Activated T-cell treated with anti-CD3 and anti-CD28 coated beads, Interleukin-2, amount 50 U/mL, for 24 hours (primary cell): Measurements from ENCODE around the gene OPN1MW3.
"Not testable (repeated sequence)": the region's sequence is repeated elsewhere in the genome, so short reads cannot be mapped to it uniquely, and the experiment has no call there.

Source experiments
- DNase-seq: peaks from one replicate; pipeline ENCODE4 v3.0.0-alpha.2; 2020
- H3K27ac Mint-ChIP-seq: 2 replicates; pipeline ENCODE4 v1.8.0; 2020; ENCODE audit warnings: mild to moderate bottlenecking, mixed read lengths
- H3K27me3 Mint-ChIP-seq: 2 replicates; pipeline ENCODE4 v1.8.0; 2020; ENCODE audit warnings: mixed read lengths
- H3K36me3 Mint-ChIP-seq: 2 replicates; pipeline ENCODE4 v1.8.0; 2020; ENCODE audit warnings: low read depth, mixed read lengths
- H3K4me1 Mint-ChIP-seq: 2 replicates; pipeline ENCODE4 v1.8.0; 2020; ENCODE audit warnings: low read depth, mixed read lengths
- H3K4me3 Mint-ChIP-seq: 2 replicates; pipeline ENCODE4 v1.8.0; 2020; ENCODE audit warnings: mild to moderate bottlenecking, moderate library complexity, mixed read lengths
- H3K9me3 Mint-ChIP-seq: 2 replicates; pipeline ENCODE4 v1.8.0; 2020; ENCODE audit warnings: mixed read lengths

Gene OPN1MW3

GRCh38 chrX:154269245-154269644, 11.9 kb downstream of the OPN1MW3 start:
- DNase-seq, H3K9me3 Mint-ChIP-seq, H3K27me3 Mint-ChIP-seq, H3K36me3 Mint-ChIP-seq, H3K4me3 Mint-ChIP-seq, H3K4me1 Mint-ChIP-seq, H3K27ac Mint-ChIP-seq: not testable (repeated sequence)

DNA sequence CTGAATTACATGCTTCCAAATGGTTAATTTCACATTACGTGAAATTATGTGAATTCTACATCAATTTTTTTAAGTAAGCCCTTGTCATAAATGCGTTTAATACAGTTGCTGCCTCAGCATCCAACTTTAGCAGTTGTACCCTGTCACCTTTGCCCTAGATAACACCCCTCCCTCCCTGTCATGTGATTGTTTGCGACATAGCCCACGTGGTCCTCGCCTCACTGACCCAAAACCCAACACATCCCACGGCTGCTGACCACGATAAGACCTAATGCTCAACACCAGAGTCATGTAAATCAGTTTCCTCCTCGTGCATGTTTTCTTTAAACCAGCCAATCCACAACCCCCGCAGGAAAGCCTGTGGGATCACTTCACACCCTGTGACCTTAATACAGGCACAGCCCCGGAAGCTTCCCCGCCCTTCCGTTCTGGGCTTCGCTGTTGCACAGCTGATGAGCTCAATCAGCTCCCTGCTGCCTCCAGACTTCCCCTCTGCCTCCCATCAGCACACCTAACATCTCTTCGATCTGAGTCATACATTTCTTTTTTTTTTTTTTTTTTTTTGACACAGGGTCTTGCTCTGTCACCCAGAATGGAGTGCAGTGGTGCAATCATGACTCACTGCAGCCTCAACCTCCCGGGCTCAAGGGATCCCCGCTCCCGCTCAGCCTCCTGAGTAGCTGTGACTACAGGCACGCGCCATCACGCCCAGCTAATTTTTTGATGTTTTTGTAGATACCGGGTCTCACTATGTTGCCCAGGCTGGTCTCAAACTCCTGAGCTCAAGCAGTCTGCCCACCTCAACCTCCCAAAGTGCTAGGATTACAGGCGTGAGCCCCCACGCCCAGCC, 27.3 kb downstream of the OPN1MW3 start:
- H3K9me3 Mint-ChIP-seq, H3K36me3 Mint-ChIP-seq, DNase-seq, H3K4me1 Mint-ChIP-seq, H3K27me3 Mint-ChIP-seq, H3K27ac Mint-ChIP-seq, H3K4me3 Mint-ChIP-seq: not testable (repeated sequence)

- DNase-seq, H3K27ac Mint-ChIP-seq, H3K4me1 Mint-ChIP-seq, H3K4me3 Mint-ChIP-seq, H3K36me3 Mint-ChIP-seq, H3K27me3 Mint-ChIP-seq, H3K9me3 Mint-ChIP-seq: not testable (repeated sequence)
These were observed 29.0 kb downstream of the OPN1MW3 start for GRCh38 chrX:154286406-154286805.

DNA sequence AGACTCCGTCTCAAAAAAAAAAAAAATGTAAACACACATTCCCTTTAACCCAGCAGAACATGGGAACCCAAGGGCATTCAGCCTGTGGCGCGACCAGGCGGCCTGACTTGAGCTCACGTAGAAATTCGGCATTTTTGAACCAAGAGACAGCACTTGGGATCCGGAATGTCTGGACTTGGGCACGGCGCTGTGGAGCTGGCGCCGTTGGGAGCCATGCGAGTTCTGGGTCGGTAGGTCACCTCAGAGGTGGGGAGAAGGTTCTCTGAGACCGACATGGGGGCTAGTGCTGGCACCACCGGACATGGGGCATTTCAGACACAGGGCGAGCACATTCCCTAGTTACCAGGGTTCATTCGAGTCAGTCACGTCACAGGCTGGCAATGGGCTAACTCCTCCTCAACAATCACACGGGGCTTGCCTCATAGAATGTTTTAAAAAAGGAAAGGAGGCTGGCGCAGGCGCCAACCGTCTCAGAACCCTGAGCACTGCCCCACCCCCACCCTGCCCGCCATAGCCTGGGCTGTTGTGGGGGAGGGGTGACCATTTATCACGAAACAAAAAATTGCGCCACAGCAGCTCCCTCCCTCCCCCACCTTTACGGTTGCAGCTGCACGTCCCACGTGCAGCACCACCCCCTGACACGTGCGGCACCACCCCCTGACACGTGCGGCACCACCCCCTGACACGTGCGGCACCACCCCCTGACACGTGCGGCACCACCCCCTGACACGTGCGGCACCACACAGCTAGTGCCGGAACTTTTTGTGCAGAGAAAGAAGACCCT, 37.6 kb downstream of the OPN1MW3 start, which contains the start of gene TEX28:
TSS of gene TEX28 (minus strand) at position 334 of the 784 bp plus-strand sequence. CDS start 3,007 bp downstream, outside the sequence.
- no peaks in the 10 kb centered on the region for H3K27me3 Mint-ChIP-seq
- DNase-seq = no peak
- peaks cover 2% of the 10 kb centered on the region for H3K9me3 Mint-ChIP-seq
- H3K4me3 Mint-ChIP-seq = no peak within 1 kb of the TSS
- no peaks in the 10 kb centered on the region for H3K36me3 Mint-ChIP-seq
- no peaks in the 10 kb centered on the region for H3K4me1 Mint-ChIP-seq
- H3K27ac Mint-ChIP-seq = no peak within 1 kb of the TSS

- H3K4me3 Mint-ChIP-seq = no peak within 1 kb of the TSS
- peaks cover 4% of the 10 kb centered on the region for H3K27me3 Mint-ChIP-seq
- DNase-seq = no peak
- peaks cover 2% of the 10 kb centered on the region for H3K9me3 Mint-ChIP-seq
- no peak within 1 kb of the TSS for H3K27ac Mint-ChIP-seq
- no peaks in the 10 kb centered on the region for H3K4me1 Mint-ChIP-seq
- H3K36me3 Mint-ChIP-seq = no peaks in the 10 kb centered on the region
These were observed 38.4 kb downstream of the OPN1MW3 start, which contains the start of gene TKTL1 for GRCh38 chrX:154295664-154296310. TSS of gene TKTL1 (plus strand) at chrX:154295795. CDS start at chrX:154295860, 65 bp downstream.

GRCh38 chrX:154296731-154297130, 39.3 kb downstream of the OPN1MW3 start:
- Mint-ChIP-seq H3K27me3 (peaks cover 4% of the 10 kb centered on the region), H3K9me3 (peaks cover 2% of the 10 kb centered on the region), H3K27ac (no peak overlapping the region), H3K4me1 (no peaks in the 10 kb centered on the region), H3K4me3 (no peak overlapping the region), H3K36me3 (no peaks in the 10 kb centered on the region)
- no peak for DNase-seq

DNA sequence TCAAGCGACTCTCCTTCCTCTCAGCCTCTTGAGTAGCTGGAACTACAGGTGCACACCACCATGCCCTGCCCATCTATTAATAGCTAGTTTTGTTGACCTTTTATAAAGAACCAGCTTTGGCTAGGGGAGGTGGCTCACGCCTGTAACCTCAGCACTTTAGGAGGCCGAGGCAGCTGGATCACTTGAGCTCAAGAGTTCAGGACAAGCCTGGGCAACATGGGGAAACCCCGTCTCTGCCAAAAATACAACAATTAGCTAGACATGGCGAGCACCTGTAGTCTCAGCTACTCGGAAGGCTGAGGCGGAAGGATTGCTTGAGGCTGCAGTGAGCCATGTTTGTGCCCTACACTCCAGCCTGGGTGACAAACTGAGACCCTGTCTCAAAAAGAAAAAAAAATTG, 40.9 kb downstream of the OPN1MW3 start:
- no peak for DNase-seq
- H3K36me3 Mint-ChIP-seq = no peaks in the 10 kb centered on the region
- H3K9me3 Mint-ChIP-seq = peaks cover 2% of the 10 kb centered on the region
- H3K27ac Mint-ChIP-seq = no peak overlapping the region
- H3K4me3 Mint-ChIP-seq = no peak overlapping the region
- no peaks in the 10 kb centered on the region for H3K4me1 Mint-ChIP-seq
- H3K27me3 Mint-ChIP-seq = peaks cover 8% of the 10 kb centered on the region

GRCh38 chrX:154300816-154301215, 43.4 kb downstream of the OPN1MW3 start:
- DNase-seq = no peak
- H3K27me3 Mint-ChIP-seq = peaks cover 25% of the 10 kb centered on the region

GRCh38 chrX:154302998-154303397, 45.6 kb downstream of the OPN1MW3 start:
- H3K4me1 Mint-ChIP-seq, H3K36me3 Mint-ChIP-seq, H3K4me3 Mint-ChIP-seq, H3K9me3 Mint-ChIP-seq, DNase-seq, H3K27ac Mint-ChIP-seq: not testable (repeated sequence)
- H3K27me3 Mint-ChIP-seq = peaks cover 29% of the 10 kb centered on the region

More at GRCh38 chrX:154300816-154301215, 43.4 kb downstream of the OPN1MW3 start:
- H3K4me1 Mint-ChIP-seq = no peaks in the 10 kb centered on the region
- H3K9me3 Mint-ChIP-seq = peaks cover 2% of the 10 kb centered on the region
- no peak overlapping the region for H3K4me3 Mint-ChIP-seq
- H3K36me3 Mint-ChIP-seq = no peaks in the 10 kb centered on the region
- no peak overlapping the region for H3K27ac Mint-ChIP-seq

GRCh38 chrX:154303476-154303875, 46.1 kb downstream of the OPN1MW3 start:
- Mint-ChIP-seq H3K4me3 (no peak overlapping the region), H3K4me1 (peaks cover 11% of the 10 kb centered on the region), H3K27me3 (peaks cover 31% of the 10 kb centered on the region), H3K27ac (no peak overlapping the region), H3K9me3 (no peaks in the 10 kb centered on the region), H3K36me3 (no peaks in the 10 kb centered on the region)
- DNase-seq = no peak

GRCh38 chrX:154304846-154305245, 47.5 kb downstream of the OPN1MW3 start:
- Mint-ChIP-seq H3K4me3 (no peak overlapping the region), H3K36me3 (no peaks in the 10 kb centered on the region), H3K9me3 (no peaks in the 10 kb centered on the region), H3K27me3 (peaks cover 37% of the 10 kb centered on the region), H3K27ac (no peak overlapping the region), H3K4me1 (peaks cover 18% of the 10 kb centered on the region)
- DNase-seq = no peak

GRCh38 chrX:154305541-154306205, 48.3 kb downstream of the OPN1MW3 start:
- peaks cover 20% of the 10 kb centered on the region for H3K4me1 Mint-ChIP-seq
- DNase-seq = no peak
- H3K4me3 Mint-ChIP-seq = no peak overlapping the region
- H3K27me3 Mint-ChIP-seq = peaks cover 33% of the 10 kb centered on the region
- no peaks in the 10 kb centered on the region for H3K9me3 Mint-ChIP-seq
- no peaks in the 10 kb centered on the region for H3K36me3 Mint-ChIP-seq
- no peak overlapping the region for H3K27ac Mint-ChIP-seq

GRCh38 chrX:154307202-154307601, 49.8 kb downstream of the OPN1MW3 start:
- H3K36me3 Mint-ChIP-seq = no peaks in the 10 kb centered on the region
- no peak for DNase-seq
- no peak overlapping the region for H3K4me3 Mint-ChIP-seq
- H3K27ac Mint-ChIP-seq = no peak overlapping the region
- H3K4me1 Mint-ChIP-seq = peaks cover 35% of the 10 kb centered on the region
- peaks cover 38% of the 10 kb centered on the region for H3K27me3 Mint-ChIP-seq
- no peaks in the 10 kb centered on the region for H3K9me3 Mint-ChIP-seq
